NCI-H1694 treated with DMSO at 0.1 percent for 48 hours (cell line): ENCODE results near the gene ZC3H7A.
"Not testable (repeated sequence)": the region's sequence is repeated elsewhere in the genome, so short reads cannot be mapped to it uniquely, and the experiment has no call there.

Source experiments
- DNase-seq: peaks from one replicate; lab custom pipeline; 2025; lab: John Stamatoyannopoulos, UW

The ZC3H7A gene

GRCh38 chr16:11801481-11802021 lies 4.5 kb upstream of the ZC3H7A start:
- DNase-seq = no peak

GRCh38 chr16:11800382-11800718 lies 3.3 kb upstream of the ZC3H7A start:
- DNase-seq = no peak

GRCh38 chr16:11799509-11800381 lies 2.7 kb upstream of the ZC3H7A start:
- DNase-seq = no peak

GRCh38 chr16:11799017-11799381 lies 1.9 kb upstream of the ZC3H7A start:
- no peak for DNase-seq

GRCh38 chr16:11797957-11798299 lies 870 bp upstream of the ZC3H7A start:
- DNase-seq = no peak

GRCh38 chr16:11796227-11797165 lies 562 bp downstream of the ZC3H7A start:
- DNase-seq = no peak

GRCh38 chr16:11795887-11796226 lies 1.2 kb downstream of the ZC3H7A start:
- DNase-seq = no peak

- DNase-seq = no peak
These were observed 1.8 kb downstream of the ZC3H7A start for GRCh38 chr16:11794996-11795886.

GRCh38 chr16:11794447-11794846 lies 2.6 kb downstream of the ZC3H7A start:
- no peak for DNase-seq

GRCh38 chr16:11793840-11794239 lies 3.2 kb downstream of the ZC3H7A start:
- no peak for DNase-seq

GRCh38 chr16:11792410-11793241 lies 4.4 kb downstream of the ZC3H7A start:
- peak; percentile 69 for DNase-seq

GRCh38 chr16:11791144-11791828 lies 5.8 kb downstream of the ZC3H7A start:
- no peak for DNase-seq

- no peak for DNase-seq
These were observed 8.1 kb downstream of the ZC3H7A start for GRCh38 chr16:11788914-11789313.

GRCh38 chr16:11784980-11785599 lies 12.0 kb downstream of the ZC3H7A start:
- not testable (repeated sequence) for DNase-seq

- DNase-seq = not testable (repeated sequence)
These were observed 12.7 kb downstream of the ZC3H7A start for GRCh38 chr16:11784381-11784780.

GRCh38 chr16:11784038-11784369 lies 13.1 kb downstream of the ZC3H7A start:
- no peak for DNase-seq

- no peak for DNase-seq
These were observed 13.6 kb downstream of the ZC3H7A start for GRCh38 chr16:11783319-11784037.

- peak; percentile 92 for DNase-seq
These were observed 15.3 kb downstream of the ZC3H7A start for GRCh38 chr16:11781773-11782172.

- DNase-seq = peak; percentile 88
These were observed 15.9 kb downstream of the ZC3H7A start for GRCh38 chr16:11780991-11781680.
